Activated naive CD8-positive, alpha-beta T cell (primary cell): ENCODE results near the gene TPP2.

ENCODE experiments used
- H3K27ac Mint-ChIP-seq: one replicate; pipeline ENCODE4 v1.8.0; 2021; ENCODE audit warnings: mixed read lengths
- H3K27me3 Mint-ChIP-seq: one replicate; pipeline ENCODE4 v1.8.0; 2021; ENCODE audit warnings: mixed read lengths
- H3K36me3 Mint-ChIP-seq: one replicate; pipeline ENCODE4 v1.8.0; 2021; ENCODE audit warnings: mixed read lengths
- H3K4me1 Mint-ChIP-seq: one replicate; pipeline ENCODE4 v1.8.0; 2021; ENCODE audit warnings: low read depth, mixed read lengths
- H3K4me3 Mint-ChIP-seq: one replicate; pipeline ENCODE4 v1.8.0; 2021; ENCODE audit warnings: mild to moderate bottlenecking, mixed read lengths
- H3K9me3 Mint-ChIP-seq: one replicate; pipeline ENCODE4 v1.8.0; 2021; ENCODE audit warnings: low read depth, mixed read lengths

Gene TPP2

GRCh38 chr13:102617697-102618350, 21.0 kb downstream of the TPP2 start:
- peaks cover 13% of the 10 kb centered on the region for H3K4me1 Mint-ChIP-seq
- no peaks in the 10 kb centered on the region for H3K9me3 Mint-ChIP-seq
- no peak overlapping the region for H3K27ac Mint-ChIP-seq
- H3K36me3 Mint-ChIP-seq = peaks cover 3% of the 10 kb centered on the region
- no peaks in the 10 kb centered on the region for H3K27me3 Mint-ChIP-seq
- no peak overlapping the region for H3K4me3 Mint-ChIP-seq

GRCh38 chr13:102620516-102620915, 23.7 kb downstream of the TPP2 start:
- Mint-ChIP-seq H3K27ac (peak overlapping the region; percentile 47), H3K27me3 (no peaks in the 10 kb centered on the region), H3K4me1 (peaks cover 3% of the 10 kb centered on the region), H3K4me3 (no peak overlapping the region), H3K9me3 (no peaks in the 10 kb centered on the region), H3K36me3 (peaks cover 3% of the 10 kb centered on the region)

GRCh38 chr13:102626928-102627327, 30.1 kb downstream of the TPP2 start:
- Mint-ChIP-seq H3K27ac (no peak overlapping the region), H3K4me3 (no peak overlapping the region), H3K9me3 (no peaks in the 10 kb centered on the region), H3K4me1 (peaks cover 3% of the 10 kb centered on the region), H3K36me3 (peaks cover 10% of the 10 kb centered on the region), H3K27me3 (no peaks in the 10 kb centered on the region)

- Mint-ChIP-seq H3K4me1 (peaks cover 3% of the 10 kb centered on the region), H3K36me3 (peaks cover 10% of the 10 kb centered on the region), H3K4me3 (no peak overlapping the region), H3K27ac (peak overlapping the region; percentile 13), H3K27me3 (no peaks in the 10 kb centered on the region), H3K9me3 (no peaks in the 10 kb centered on the region)
Measured at GRCh38 chr13:102628559-102628958, 31.8 kb downstream of the TPP2 start.

- H3K27me3 Mint-ChIP-seq = no peaks in the 10 kb centered on the region
- no peaks in the 10 kb centered on the region for H3K4me1 Mint-ChIP-seq
- peaks cover 11% of the 10 kb centered on the region for H3K36me3 Mint-ChIP-seq
- no peak overlapping the region for H3K4me3 Mint-ChIP-seq
- H3K9me3 Mint-ChIP-seq = no peaks in the 10 kb centered on the region
- no peak overlapping the region for H3K27ac Mint-ChIP-seq
Measured at GRCh38 chr13:102631198-102631597, 34.4 kb downstream of the TPP2 start.

GRCh38 chr13:102638741-102639140, 42.0 kb downstream of the TPP2 start:
- no peak overlapping the region for H3K4me3 Mint-ChIP-seq
- H3K4me1 Mint-ChIP-seq = peaks cover 5% of the 10 kb centered on the region
- H3K9me3 Mint-ChIP-seq = no peaks in the 10 kb centered on the region
- no peak overlapping the region for H3K27ac Mint-ChIP-seq
- peaks cover 12% of the 10 kb centered on the region for H3K36me3 Mint-ChIP-seq
- H3K27me3 Mint-ChIP-seq = no peaks in the 10 kb centered on the region

- Mint-ChIP-seq H3K4me3 (no peak overlapping the region), H3K27ac (peak overlapping the region; percentile 41), H3K27me3 (no peaks in the 10 kb centered on the region)
Measured at GRCh38 chr13:102642029-102642428, 45.2 kb downstream of the TPP2 start.

GRCh38 chr13:102642475-102642874, 45.7 kb downstream of the TPP2 start:
- Mint-ChIP-seq H3K27me3 (no peaks in the 10 kb centered on the region), H3K27ac (no peak overlapping the region), H3K4me1 (peaks cover 8% of the 10 kb centered on the region), H3K4me3 (no peak overlapping the region), H3K36me3 (peaks cover 7% of the 10 kb centered on the region), H3K9me3 (no peaks in the 10 kb centered on the region)

More at GRCh38 chr13:102642029-102642428, 45.2 kb downstream of the TPP2 start:
- Mint-ChIP-seq H3K36me3 (peaks cover 7% of the 10 kb centered on the region), H3K4me1 (peaks cover 8% of the 10 kb centered on the region), H3K9me3 (no peaks in the 10 kb centered on the region)

GRCh38 chr13:102643656-102644055, 46.9 kb downstream of the TPP2 start:
- Mint-ChIP-seq H3K9me3 (no peaks in the 10 kb centered on the region), H3K4me1 (peaks cover 10% of the 10 kb centered on the region), H3K4me3 (no peak overlapping the region), H3K27ac (peak overlapping the region; percentile 30), H3K36me3 (peaks cover 3% of the 10 kb centered on the region), H3K27me3 (no peaks in the 10 kb centered on the region)

- Mint-ChIP-seq H3K27ac (no peak overlapping the region), H3K9me3 (no peaks in the 10 kb centered on the region), H3K4me1 (peaks cover 10% of the 10 kb centered on the region), H3K27me3 (no peaks in the 10 kb centered on the region), H3K36me3 (peaks cover 6% of the 10 kb centered on the region), H3K4me3 (no peak overlapping the region)
Measured at GRCh38 chr13:102645701-102646100, 48.9 kb downstream of the TPP2 start.

- H3K27me3 Mint-ChIP-seq = no peaks in the 10 kb centered on the region
- no peak overlapping the region for H3K27ac Mint-ChIP-seq
- H3K4me3 Mint-ChIP-seq = no peak overlapping the region
- H3K36me3 Mint-ChIP-seq = peaks cover 10% of the 10 kb centered on the region
- H3K9me3 Mint-ChIP-seq = no peaks in the 10 kb centered on the region
- peaks cover 11% of the 10 kb centered on the region for H3K4me1 Mint-ChIP-seq
Measured at GRCh38 chr13:102648046-102648445, 51.3 kb downstream of the TPP2 start.

GRCh38 chr13:102650444-102650843, 53.7 kb downstream of the TPP2 start:
- Mint-ChIP-seq H3K27me3 (no peaks in the 10 kb centered on the region), H3K4me1 (peaks cover 6% of the 10 kb centered on the region), H3K9me3 (no peaks in the 10 kb centered on the region), H3K4me3 (no peak overlapping the region), H3K27ac (no peak overlapping the region), H3K36me3 (peaks cover 8% of the 10 kb centered on the region)

GRCh38 chr13:102651392-102651791, 54.6 kb downstream of the TPP2 start:
- H3K4me3 Mint-ChIP-seq = no peak overlapping the region
- H3K27me3 Mint-ChIP-seq = no peaks in the 10 kb centered on the region
- H3K9me3 Mint-ChIP-seq = no peaks in the 10 kb centered on the region
- peaks cover 6% of the 10 kb centered on the region for H3K4me1 Mint-ChIP-seq
- H3K36me3 Mint-ChIP-seq = peaks cover 8% of the 10 kb centered on the region
- no peak overlapping the region for H3K27ac Mint-ChIP-seq

- Mint-ChIP-seq H3K9me3 (no peaks in the 10 kb centered on the region), H3K4me1 (peaks cover 6% of the 10 kb centered on the region), H3K4me3 (no peak overlapping the region), H3K36me3 (peaks cover 10% of the 10 kb centered on the region), H3K27ac (no peak overlapping the region), H3K27me3 (no peaks in the 10 kb centered on the region)
Measured at GRCh38 chr13:102651892-102652291, 55.1 kb downstream of the TPP2 start.

GRCh38 chr13:102654756-102655155, 58.0 kb downstream of the TPP2 start:
- Mint-ChIP-seq H3K27me3 (no peaks in the 10 kb centered on the region), H3K9me3 (no peaks in the 10 kb centered on the region), H3K27ac (no peak overlapping the region), H3K4me1 (peaks cover 3% of the 10 kb centered on the region), H3K36me3 (peaks cover 25% of the 10 kb centered on the region), H3K4me3 (no peak overlapping the region)

GRCh38 chr13:102657630-102658029, 60.8 kb downstream of the TPP2 start:
- Mint-ChIP-seq H3K27me3 (no peaks in the 10 kb centered on the region), H3K36me3 (peaks cover 29% of the 10 kb centered on the region), H3K4me3 (no peak overlapping the region), H3K9me3 (no peaks in the 10 kb centered on the region), H3K4me1 (no peaks in the 10 kb centered on the region), H3K27ac (no peak overlapping the region)
